Head of caudate nucleus (tissue), 42 donors: ENCODE measurements around the gene PRPF38A.
"Not testable (repeated sequence)": the region's sequence is repeated elsewhere in the genome, so short reads cannot be mapped to it uniquely, and the experiment has no call there.

Source experiments
- DNase-seq, 42 donors: peaks; one replicate each; pipeline versions ENCODE4 v3.0.0 to v3.0.0-alpha.2; 2020 to 2021; ENCODE audit warnings: mixed read lengths in 7 of 42
- intact Hi-C: fragments of 100-400 bp; cut with DNase I; formaldehyde crosslinking; loops from one replicate; pipeline ENCODE4 v1.15.0; 2022

The PRPF38A gene, protein sequence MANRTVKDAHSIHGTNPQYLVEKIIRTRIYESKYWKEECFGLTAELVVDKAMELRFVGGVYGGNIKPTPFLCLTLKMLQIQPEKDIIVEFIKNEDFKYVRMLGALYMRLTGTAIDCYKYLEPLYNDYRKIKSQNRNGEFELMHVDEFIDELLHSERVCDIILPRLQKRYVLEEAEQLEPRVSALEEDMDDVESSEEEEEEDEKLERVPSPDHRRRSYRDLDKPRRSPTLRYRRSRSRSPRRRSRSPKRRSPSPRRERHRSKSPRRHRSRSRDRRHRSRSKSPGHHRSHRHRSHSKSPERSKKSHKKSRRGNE

DNA sequence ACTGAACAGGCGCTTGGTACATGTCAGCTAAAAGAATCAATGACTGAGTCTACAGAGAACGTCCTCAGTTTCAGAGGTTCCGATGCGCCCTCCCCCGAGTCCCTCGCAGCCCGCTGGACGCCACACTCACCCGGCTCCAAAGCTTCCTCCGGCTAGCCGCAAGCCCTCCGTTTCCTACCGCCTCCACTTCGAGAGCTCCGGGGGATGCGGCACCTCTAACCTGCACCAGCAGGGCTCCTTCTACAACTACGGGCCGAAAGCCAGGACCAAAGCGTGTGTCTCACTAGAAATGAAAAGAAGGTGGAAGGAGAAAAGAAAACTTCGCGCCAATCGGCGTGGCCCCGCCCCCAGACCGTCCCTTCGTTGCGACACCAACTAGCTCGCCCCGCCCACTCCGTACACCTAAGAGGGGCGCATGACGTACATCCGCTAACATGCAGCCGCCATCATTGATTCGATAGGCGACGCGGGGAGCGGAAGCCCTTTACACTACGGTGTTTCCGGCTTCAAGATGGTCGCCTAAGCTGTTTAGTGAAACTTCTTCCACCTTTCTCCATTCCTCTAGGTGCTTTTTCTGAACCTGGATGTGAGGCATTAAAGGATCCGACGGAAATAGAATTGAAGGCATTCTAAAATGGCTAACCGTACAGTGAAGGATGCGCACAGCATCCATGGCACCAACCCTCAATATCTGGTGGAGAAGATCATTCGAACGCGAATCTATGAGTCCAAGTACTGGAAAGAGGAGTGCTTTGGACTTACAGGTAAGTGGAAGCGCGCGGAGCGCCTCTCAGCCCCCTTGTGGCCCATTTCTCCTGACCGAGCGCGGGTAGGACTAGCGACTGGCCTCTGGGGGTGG lies at the start of gene PRPF38A, which contains the start of gene ORC1:
Gene PRPF38A (plus strand): TSS at position 487 of the 859 bp plus-strand sequence. CDS start 148 bp downstream, at position 635.
Gene ORC1 (minus strand): TSS at position 308 of the 859 bp plus-strand sequence. CDS start 2,200 bp downstream, outside the sequence.
- intact Hi-C loops, result loop anchor here (5.0 to 10.0 kb wide), 2 partner anchors 37 to 150 kb away; partner anchors contain the start of genes CC2D1B and TUT4
- peak; percentile 96 to 99 (median 98) for DNase-seq

DNA sequence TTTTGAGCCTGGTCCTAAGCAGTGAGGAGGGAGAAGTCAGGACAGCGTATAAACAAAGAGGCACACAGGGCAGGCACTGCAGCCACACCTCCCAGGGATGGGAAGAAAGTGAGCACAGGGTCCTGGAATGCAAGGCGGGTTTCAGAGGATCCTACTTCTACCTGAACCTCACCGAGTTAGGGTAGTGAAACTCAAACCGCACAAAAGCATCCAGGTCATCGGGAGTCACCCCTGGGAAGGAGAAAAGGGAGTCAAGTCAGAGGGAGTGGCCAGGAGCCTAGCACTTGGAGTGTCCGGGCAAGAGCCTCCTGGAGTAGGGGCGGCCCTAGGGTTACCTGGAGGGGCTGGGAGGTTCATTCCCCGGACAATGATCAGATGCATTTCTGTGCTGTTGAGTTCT lies 49.0 kb upstream of the PRPF38A start:
- intact Hi-C loops, result no loop called here
- no peak for DNase-seq

DNA sequence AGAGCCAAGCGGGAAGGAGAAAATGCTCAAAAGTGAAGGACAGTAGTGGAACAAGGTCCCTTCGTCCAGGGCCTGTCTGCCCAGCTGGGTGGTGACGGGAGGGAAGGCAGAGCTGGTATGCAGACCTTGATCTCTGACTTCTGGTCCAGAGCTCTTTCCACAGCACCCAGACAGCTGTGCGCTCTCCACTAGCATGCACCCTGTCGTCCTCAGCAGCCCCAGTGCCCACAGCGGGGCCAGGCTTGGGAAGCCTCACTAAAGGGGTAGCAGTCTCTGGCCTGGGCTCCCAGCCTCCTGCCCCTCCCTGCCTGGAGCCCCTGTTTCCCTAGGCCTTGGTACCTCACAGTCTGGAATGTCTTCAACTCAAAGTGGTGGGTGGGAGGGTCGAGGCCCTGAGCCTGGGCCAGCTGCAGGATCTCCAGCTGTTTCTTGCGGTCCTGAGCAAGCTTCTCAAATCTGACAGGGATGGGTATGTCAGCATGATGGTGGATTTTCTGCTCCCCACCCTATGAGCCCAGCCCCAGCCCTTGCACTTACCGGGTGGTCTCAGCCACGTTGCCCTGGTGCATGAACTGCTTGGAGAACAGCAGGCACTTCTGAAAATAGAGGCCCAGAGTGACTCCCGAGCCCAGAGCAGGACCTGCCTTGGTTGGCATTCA lies 48.4 kb upstream of the PRPF38A start:
- DNase-seq, result no peak

DNA sequence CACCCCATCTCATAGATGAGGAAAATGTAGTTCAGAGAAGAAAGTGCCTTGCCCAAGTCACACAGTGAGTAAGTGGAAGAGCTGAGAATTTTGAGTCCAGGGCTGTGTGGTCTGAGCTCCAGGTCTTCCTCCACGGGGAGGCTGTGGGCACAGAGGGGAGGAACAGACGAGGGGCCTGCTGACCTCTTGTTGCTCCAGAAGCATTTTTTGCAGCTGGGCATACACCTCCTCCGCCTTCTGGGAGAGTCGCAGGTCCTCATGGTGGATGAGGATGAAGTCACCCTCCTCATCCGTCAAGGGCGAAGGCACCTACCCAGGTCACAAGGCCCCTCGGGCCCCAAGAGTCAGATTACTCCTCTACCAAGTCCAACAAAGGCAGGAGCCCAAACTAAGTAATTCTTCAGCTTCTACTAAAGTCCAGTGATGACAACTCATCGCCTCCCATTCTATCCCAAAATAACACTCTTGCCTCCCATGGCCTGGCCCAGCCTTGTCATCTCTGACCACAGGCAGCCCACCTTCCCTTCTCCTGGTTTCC lies 47.5 kb upstream of the PRPF38A start:
- DNase-seq, result no peak
- intact Hi-C loops, result no loop called here

More for the DNA sequence above, 48.4 kb upstream of the PRPF38A start:
- intact Hi-C loops, result no loop called here

DNA sequence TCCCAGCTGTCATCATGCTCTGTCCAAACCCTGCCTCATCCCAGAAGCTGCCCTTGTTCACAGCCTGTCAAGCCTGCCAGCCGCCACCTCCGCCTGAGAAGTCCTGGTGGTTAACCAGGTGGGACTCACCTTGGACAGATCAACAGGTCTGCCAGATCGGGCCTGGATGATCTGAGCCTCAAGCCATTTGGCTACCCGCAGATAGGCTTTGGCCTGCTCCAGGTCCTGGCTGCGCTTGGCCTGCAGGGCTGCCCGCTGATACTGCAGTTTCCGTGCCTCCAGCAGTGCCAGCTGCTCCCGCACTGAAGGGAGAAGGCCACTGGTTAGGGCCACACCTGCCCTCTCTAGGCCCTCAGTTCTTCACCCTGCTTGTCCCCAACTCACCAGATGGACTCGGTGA lies 47.0 kb upstream of the PRPF38A start:
- intact Hi-C loops, result no loop called here
- DNase-seq, result no peak

DNA sequence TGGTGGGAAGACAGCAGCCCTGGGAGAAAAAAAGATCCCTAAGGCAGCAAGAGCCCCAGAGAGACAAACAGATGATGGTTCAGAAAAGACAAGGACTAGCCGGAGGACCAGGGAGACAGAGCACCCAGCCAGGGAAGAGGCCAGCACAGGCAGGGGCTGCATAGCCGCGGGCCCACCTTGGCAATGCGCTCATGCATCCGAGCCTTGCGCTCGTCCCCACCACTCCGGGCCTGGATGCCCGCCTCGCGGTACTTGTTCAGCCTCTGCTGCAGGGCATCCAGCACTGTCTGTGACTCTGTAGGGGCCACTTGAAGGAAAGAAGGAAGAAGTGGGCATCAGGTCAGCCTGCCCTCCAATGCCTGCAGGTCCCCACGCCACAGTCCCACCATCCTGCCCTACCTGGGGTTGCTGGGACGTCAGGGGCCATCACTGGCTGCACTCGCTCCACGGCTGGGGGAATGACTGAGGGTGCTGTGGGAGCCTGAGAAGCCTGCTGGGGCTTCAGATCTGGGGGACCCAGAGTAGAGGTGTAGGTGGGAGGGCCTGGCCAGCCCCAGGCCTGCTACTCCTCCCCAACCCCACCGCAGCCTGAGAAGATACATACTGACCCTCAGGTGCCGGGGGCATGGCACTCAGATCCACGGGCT lies 45.4 kb upstream of the PRPF38A start:
- no peak for DNase-seq
- intact Hi-C loops, result no loop called here

DNA sequence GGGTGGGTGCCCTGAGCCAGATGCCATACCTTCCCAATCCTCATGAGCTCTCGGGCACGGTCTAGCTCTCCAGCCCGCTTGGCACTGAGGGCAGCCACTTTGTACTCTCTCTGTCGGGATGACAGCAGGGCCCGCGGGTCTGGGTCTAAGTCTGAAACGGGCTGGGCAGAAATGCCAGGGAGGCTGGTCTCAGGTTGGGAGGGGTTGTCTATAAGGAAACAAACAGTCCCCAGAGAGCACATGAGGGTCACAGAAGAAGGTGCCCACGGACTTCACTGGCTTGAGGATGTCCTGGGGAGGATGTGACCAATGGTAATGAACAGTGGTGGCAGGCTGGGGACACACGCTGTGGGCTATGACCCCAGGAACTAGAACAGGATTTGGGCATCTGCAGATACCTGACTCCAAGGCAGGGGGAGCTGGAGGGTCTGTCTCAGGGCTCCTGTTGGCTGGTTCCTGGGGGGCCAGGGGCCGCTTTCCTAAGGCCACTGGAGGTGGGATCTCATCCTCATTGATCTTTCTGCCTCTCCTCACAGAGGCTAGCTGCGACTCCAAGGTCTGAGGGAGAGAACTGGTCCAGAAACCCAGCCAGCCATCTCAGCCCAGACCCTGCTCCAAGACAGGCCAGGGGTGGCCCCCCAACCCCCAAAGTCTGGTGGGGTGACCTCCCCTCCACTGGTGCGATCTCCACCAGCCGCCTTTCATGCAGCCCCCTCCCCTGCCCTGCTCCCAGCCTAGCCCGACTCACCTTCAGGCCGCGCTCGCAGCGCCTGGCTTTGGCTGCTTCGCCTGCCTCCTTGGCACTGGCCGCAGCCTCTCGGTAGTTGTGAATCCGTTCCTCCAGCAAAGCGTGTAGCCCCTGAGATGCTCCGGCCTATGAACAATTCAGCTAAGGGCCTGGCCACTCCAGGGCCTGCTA lies 44.5 kb upstream of the PRPF38A start:
- DNase-seq, result no peak
- intact Hi-C loops, result no loop called here

DNA sequence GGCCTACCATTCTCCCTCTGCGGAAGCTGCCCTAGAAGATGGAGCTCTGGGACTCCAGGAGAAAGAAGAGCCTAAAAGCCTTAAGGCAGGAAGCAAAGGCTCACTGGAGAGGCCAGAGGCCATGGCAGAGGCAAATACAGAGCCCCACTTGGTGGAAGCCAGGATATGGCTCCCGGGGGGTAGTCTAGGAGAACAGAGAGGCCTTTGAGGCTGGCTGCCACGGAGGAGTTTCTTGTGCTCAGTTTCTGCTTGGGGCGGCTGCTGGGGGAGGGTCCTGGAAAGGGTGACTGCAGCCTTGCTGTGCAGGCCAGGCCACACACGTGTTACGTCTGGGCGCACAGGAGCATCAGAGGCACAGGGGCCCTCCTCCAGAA lies 43.8 kb upstream of the PRPF38A start:
- intact Hi-C loops, result no loop called here
- DNase-seq, result no peak

DNA sequence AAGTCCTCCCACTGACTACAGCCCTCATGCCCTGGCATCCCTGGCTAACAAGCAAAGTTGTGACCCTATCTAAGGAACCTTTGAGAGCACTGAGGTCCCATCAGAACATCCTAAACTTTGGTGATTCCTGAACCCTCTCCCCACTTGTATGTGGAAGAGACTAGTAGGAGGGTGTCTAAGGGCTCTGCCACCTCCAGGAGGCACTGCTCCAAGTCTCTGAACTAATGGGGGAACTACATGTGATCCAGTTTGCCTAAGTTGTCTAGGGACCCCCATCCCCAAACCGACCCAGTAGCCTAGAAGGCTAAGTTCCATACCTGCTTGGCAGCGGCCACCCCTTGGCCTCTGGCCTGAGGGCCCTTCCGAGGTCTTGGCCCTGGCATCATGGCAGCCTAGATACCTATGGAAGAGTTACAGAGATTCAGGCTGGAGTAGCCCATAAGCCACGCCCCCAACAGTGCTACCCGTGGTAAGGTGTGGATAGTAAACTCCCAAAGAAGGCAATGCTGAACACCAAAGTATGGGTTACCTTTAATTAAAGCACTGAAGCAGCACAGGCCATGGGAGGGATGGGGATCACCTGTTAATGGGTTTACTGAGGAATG lies 40.1 kb upstream of the PRPF38A start:
- intact Hi-C loops, result no loop called here
- DNase-seq, result no peak

DNA sequence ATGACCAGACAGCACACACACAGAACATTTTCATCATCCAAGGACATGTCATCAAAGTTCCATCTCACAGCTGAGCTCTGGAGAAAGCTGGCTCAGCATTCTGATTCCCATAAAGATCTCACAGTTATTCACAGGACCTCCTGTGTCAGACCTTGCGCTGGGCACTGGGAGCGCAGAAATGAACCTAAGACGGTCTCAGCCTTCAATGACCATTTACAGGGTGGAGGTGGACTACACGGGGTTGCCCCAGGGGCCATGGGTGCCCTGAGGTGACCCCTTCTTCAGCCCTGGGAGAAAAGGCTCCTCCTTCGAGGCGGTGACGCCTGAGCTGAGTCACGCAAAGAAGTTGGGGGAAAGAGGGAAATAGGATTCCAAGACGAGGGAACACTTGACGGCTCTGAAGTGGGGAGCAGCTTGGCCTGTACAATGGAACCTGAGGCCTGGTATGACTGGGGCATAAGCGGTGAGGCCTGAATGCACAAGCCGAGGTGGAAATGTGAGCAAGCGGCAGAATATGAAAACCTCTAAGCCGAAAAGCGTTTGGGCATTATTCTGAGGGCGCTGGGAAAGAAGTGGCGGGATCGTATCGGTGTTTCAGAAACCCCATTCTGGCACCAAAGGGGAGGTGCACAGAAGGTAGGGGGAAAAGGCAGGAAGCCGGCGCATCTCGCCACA lies 39.2 kb upstream of the PRPF38A start:
- intact Hi-C loops, result loop anchor here (5.0 kb wide), 2 partner anchors 37 to 308 kb away; partner anchors contain the start of genes BTF3L4, ORC1, PRPF38A and TXNDC12
- peak in 40 of 42 donors; percentile 1 to 76 (median 48) for DNase-seq

DNA sequence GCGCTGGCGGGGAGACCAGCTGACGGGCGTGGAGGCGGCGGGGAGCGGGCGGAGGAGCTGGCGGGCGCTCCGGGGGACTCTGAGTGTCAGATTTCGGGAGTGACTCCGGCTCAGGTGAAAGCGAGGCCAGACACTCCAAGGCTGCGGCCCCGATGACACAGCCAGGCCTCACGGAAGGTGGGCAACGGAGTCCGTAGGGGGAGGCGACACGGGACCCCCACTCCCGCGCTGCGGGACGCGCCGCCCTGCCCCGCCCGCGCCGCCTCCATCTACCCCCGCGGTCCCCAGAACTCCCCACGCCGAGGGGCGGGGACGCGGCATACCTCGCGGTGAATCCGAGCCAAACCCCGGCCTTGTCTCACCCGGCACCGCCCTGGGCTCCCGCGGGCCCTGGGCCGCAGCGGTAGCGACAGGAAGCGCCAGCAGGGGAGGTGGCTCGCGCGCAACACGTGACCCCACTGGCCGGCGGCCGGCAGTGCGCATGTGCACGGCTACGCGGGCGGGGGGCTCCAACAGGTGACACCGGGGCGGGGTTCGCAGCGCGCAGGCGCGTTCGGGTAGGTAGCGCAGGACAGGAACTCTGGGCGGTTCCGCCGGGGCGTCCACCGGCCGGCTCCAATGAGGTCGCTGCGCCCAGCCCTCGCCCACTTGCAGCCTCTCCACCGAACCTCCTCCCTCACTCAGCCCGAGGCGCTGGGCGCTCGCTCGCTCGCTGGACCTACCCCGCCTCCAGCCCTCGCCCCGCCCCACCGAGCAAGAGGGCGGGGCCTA lies 38.5 kb upstream of the PRPF38A start, which contains the start of gene CC2D1B:
Gene CC2D1B (minus strand): TSS at position 460 of the 771 bp plus-strand sequence. CDS start 1,585 bp downstream, outside the sequence.
- peak; percentile 82 to 97 (median 93) for DNase-seq
- intact Hi-C loops, result loop anchor here (5.0 kb wide), 2 partner anchors 36 to 309 kb away; partner anchors contain the start of genes BTF3L4, ORC1, PRPF38A and TXNDC12

DNA sequence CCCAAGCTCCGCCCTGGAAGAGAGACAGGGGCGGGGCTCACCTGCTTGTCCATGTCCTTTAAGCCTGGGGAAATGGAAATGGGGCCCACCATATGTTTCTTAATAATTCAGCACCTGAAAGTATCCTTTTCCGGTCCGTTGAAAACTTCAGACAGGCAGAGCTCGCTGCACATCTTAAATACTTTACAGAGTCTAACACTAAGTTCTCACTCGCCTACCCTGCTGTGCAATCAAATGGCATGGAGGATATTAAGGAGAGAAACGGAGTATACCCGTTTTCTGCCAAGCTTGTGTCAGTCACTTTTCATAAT lies 37.9 kb upstream of the PRPF38A start:
- intact Hi-C loops, result loop anchor here (5.0 kb wide), 2 partner anchors 36 to 309 kb away; partner anchors contain the start of genes BTF3L4, ORC1, PRPF38A and TXNDC12
- DNase-seq, result no peak

DNA sequence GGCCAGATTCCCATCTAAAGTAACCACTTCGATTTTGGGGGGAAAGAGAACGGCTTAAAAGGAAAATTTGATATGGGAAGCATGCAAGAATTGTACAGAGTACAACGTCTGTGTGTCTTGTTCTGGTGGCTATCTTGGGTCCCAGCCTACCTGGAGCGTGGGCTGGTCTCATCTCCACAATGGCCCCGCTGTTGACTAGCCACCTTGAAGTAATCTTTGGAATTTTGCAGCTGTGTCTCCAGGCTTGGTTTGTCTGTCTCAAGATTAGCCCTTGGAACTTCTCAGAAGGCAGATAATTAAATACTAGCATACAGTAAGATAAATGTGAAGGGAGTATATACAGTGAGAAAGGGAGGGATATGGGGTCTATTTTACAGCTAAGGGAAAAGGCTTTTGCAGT lies 37.1 kb upstream of the PRPF38A start:
- intact Hi-C loops, result loop anchor here (5.0 kb wide), 2 partner anchors 35 to 310 kb away; partner anchors contain the start of genes BTF3L4, ORC1, PRPF38A and TXNDC12
- DNase-seq, result no peak

DNA sequence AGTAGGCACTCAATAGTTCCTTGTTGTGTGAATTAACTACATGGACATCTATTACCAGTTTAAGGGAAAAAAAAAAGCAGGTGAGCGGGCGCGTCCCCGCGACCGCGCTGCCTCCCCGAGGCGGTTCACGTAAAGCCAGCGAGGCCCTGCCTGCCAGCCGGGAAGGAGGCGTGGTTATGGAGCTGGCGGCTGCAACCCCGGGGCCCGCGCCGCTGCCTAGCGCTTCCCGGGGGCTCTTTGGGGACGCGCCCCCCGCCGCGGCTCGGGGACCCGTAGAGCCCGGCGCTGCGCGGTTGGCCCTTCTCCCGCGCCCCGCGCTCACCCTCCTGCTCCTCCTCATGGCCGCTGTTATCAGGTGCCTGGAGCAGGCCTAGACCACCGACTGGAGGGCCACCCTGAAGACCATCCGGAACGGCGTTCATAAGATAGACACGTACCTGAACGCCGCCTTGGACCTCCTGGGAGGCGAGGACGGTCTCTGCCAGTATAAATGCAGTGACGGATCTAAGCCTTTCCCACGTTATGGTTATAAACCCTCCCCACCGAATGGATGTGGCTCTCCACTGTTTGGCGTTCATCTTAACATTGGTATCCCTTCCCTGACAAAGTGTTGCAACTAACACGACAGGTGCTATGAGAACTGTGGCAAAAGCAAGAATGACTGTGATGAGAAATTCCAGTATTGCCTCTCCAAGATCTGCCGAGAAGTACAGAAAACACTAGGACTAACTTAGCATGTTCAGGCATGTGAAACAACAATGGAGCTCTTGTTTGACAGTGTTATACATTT lies 35.8 kb upstream of the PRPF38A start:
- DNase-seq, result peak; percentile 17 to 88 (median 70)
- intact Hi-C loops, result loop anchor here (5.0 kb wide), 2 partner anchors 34 to 311 kb away; partner anchors contain the start of genes BTF3L4, ORC1, PRPF38A and TXNDC12

DNA sequence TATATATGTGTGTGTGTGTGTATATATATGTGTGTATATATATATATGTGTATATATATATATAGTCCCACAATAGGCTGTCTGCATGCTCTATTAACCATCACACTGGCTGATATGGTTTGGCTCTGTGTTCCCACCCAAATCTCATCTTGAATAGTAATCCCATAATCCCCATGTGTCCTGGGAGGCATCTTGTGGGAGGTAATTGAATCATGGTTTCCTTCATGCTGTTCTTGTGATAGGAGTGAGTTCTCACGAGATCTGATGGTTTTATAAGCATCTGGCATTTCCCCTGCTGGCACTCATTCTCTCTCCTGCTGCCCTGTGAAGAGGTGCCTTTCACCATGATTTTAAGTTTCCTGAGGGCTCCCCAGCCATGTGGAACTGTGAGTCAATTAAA lies 34.6 kb upstream of the PRPF38A start:
- not testable (repeated sequence) for DNase-seq
- intact Hi-C loops, result loop anchor here (5.0 kb wide), 2 partner anchors 32 to 313 kb away; partner anchors contain the start of genes BTF3L4, ORC1, PRPF38A and TXNDC12
